ENCODE results near the gene MRNIP.

GRCh38 chr5:179816796-179817469 is 41.7 kb downstream of the MRNIP start:
- TF ChIP-seq, protein P1, sequence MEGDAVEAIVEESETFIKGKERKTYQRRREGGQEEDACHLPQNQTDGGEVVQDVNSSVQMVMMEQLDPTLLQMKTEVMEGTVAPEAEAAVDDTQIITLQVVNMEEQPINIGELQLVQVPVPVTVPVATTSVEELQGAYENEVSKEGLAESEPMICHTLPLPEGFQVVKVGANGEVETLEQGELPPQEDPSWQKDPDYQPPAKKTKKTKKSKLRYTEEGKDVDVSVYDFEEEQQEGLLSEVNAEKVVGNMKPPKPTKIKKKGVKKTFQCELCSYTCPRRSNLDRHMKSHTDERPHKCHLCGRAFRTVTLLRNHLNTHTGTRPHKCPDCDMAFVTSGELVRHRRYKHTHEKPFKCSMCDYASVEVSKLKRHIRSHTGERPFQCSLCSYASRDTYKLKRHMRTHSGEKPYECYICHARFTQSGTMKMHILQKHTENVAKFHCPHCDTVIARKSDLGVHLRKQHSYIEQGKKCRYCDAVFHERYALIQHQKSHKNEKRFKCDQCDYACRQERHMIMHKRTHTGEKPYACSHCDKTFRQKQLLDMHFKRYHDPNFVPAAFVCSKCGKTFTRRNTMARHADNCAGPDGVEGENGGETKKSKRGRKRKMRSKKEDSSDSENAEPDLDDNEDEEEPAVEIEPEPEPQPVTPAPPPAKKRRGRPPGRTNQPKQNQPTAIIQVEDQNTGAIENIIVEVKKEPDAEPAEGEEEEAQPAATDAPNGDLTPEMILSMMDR (conservative IDR thresholded peaks at IDR 0.05): no peak
- no peak for TF ChIP-seq EZH2 (IDR thresholded peaks at IDR 0.05; ENCODE audit: low read depth)
